NB4 (cell line): Measurements from ENCODE around the gene SCD5.

ENCODE experiments used
- DNase-seq: peaks from one replicate; pipeline ENCODE4 v3.0.0; 2010; ENCODE audit warnings: low read depth
- H3K4me3 ChIP-seq: one replicate; pipeline ENCODE4 v1.5.1; 2011; ENCODE audit warnings: mild to moderate bottlenecking, low read depth, low read length, moderate library complexity
- MAX ChIP-seq: IDR thresholded peaks from 2 replicates; pipeline ENCODE4 v1.6.1; 2011; ENCODE audit warnings: low read depth, low read length
- MYC ChIP-seq: IDR thresholded peaks from 2 replicates; pipeline ENCODE4 v1.6.1; 2011; ENCODE audit warnings: low read depth, low read length
- POLR2A ChIP-seq: IDR thresholded peaks from 2 replicates; pipeline ENCODE4 v1.6.1; 2011; ENCODE audit warnings: mild to moderate bottlenecking; ENCODE audit not compliant: insufficient read length; ENCODE audit errors: extremely low read depth
- TF ChIP-seq, protein P1 (sequence below): IDR thresholded peaks from one replicate; pipeline ENCODE4 v1.5.1; 2012; ENCODE audit warnings: low read depth, low read length

Gene SCD5

GRCh38 chr4:82765134-82765533 is 33.5 kb downstream of the SCD5 start:
- TF ChIP-seq MYC (no peak), POLR2A (no peak)
- TF ChIP-seq, protein P1, sequence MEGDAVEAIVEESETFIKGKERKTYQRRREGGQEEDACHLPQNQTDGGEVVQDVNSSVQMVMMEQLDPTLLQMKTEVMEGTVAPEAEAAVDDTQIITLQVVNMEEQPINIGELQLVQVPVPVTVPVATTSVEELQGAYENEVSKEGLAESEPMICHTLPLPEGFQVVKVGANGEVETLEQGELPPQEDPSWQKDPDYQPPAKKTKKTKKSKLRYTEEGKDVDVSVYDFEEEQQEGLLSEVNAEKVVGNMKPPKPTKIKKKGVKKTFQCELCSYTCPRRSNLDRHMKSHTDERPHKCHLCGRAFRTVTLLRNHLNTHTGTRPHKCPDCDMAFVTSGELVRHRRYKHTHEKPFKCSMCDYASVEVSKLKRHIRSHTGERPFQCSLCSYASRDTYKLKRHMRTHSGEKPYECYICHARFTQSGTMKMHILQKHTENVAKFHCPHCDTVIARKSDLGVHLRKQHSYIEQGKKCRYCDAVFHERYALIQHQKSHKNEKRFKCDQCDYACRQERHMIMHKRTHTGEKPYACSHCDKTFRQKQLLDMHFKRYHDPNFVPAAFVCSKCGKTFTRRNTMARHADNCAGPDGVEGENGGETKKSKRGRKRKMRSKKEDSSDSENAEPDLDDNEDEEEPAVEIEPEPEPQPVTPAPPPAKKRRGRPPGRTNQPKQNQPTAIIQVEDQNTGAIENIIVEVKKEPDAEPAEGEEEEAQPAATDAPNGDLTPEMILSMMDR, result no peak

DNA sequence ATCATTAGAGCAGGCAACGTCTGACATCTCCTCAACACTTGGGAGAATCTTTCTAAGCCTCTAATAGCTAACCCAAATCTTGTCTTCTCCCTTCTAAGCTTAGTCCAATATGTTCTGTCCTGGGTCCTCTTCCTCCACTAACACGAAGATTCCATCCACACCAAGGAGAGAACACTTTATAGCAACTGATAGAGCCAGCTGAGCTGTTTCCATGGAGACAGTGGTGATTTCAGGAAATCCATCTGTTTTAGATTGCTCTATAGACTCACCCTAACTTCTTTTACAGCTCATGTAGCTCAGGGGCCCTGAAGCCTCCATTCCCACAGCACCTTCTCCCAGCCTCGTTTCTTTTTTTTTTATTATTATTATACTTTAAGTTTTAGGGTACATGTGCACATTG is 37.4 kb downstream of the SCD5 start:
- DNase-seq, result no peak
- TF ChIP-seq POLR2A (no peak), MYC (no peak), MAX (no peak)
- TF ChIP-seq, protein P1, result no peak
- H3K4me3 ChIP-seq, result no peak overlapping the region

More at GRCh38 chr4:82765134-82765533, 33.5 kb downstream of the SCD5 start:
- H3K4me3 ChIP-seq, result no peak overlapping the region
- no peak for DNase-seq

GRCh38 chr4:82758701-82759685 is 39.6 kb downstream of the SCD5 start:
- H3K4me3 ChIP-seq, result no peak overlapping the region
- TF ChIP-seq MAX, result no peak
- no peak for TF ChIP-seq MYC
- no peak for TF ChIP-seq POLR2A
- TF ChIP-seq, protein P1, result no peak
- DNase-seq, result no peak

DNA sequence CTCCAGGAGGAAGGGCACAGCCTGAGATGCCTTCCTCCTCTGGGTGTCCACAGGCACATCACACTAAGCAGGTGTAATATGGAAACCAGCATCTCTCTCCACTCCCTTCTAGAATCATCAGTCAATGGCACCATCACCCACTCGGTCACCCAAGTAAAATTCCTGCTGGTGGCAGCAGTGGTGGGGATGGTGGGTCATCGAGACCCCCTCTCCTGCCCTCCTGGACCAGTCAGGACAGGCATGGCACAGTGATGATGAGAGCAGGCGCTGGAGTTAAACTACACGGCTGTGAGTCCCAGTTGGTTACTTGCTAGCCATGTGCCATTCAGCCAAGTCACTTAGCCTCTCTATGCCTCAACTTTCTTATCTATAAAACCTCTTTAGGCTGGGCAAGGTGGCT is 42.5 kb downstream of the SCD5 start:
- no peak overlapping the region for H3K4me3 ChIP-seq
- TF ChIP-seq MAX (no peak), MYC (no peak), POLR2A (no peak)
- TF ChIP-seq, protein P1, result no peak
- DNase-seq, result no peak

- no peak for DNase-seq
- H3K4me3 ChIP-seq, result no peak overlapping the region
- TF ChIP-seq POLR2A, result no peak
- TF ChIP-seq, protein P1, result no peak
- no peak for TF ChIP-seq MAX
- no peak for TF ChIP-seq MYC
These were observed 42.9 kb downstream of the SCD5 start for GRCh38 chr4:82755650-82756049.
